HCT116 (cell line): Measurements from ENCODE around the gene EXOSC7. TPM values are rescaled to one million over a fixed set of nuclear protein-coding genes. Genes with fewer than 3 reads are reported as not detected.

Experiments used
- ATAC-seq: fragments of 200-7000 bp; cut with Tn5 transposase; 2 replicates; pipeline ENCODE4 v1.9.1; 2020; ENCODE audit warnings: mild to moderate bottlenecking, moderate library complexity
- BruUV-seq: library from RNA; stranded (reverse); fragments of 400-500 nt; replicated peaks from 2 replicates; lab custom pipeline; 2021; lab: Mats Ljungman, UMichigan
- CTCF ChIA-PET: fragments of 300-600 bp; sonication (Branson Sonifier 250); formaldehyde crosslinking; loops from one replicate; lab custom pipeline; 2021; ENCODE audit warnings: antibody characterized with exemption; lab: Charles Lee
- POLR2A ChIA-PET: fragments of 300-600, 350-600 bp; sonication (Branson Sonifier 250); formaldehyde crosslinking; loops from one replicate; lab custom pipeline; 2021; ENCODE audit warnings: antibody characterized with exemption; lab: Charles Lee
- RAD21 ChIA-PET, 2 experiments: fragments of 300-600 bp; sonication (Branson Sonifier 250); formaldehyde crosslinking; loops; one replicate each; lab custom pipeline; 2023; ENCODE audit warnings: low total read pairs in 2 of 2; ENCODE audit not compliant: uncharacterized antibody in 2 of 2, unreplicated experiment in 2 of 2, low non-redundant PET in 1 of 2; lab: Charles Lee
- DNase-seq: peaks from one replicate; pipeline ENCODE4 v3.0.0-alpha.2; 2010; ENCODE audit warnings: low read depth, low spot score
- H2AFZ ChIP-seq: fragments of 200-600 bp; shearing (Covaris generic), sonication (generic); 2 replicates; pipeline ENCODE4 v1.6.1; 2017; ENCODE audit warnings: low read depth, mixed run types, mixed read lengths, antibody characterized with exemption, low read length; ENCODE audit not compliant: poor library complexity, severe bottlenecking
- H3K27ac ChIP-seq: 2 replicates; pipeline ENCODE4 v1.5.1; 2012; ENCODE audit warnings: low read depth, low read length
- H3K27me3 ChIP-seq: fragments of 200-600 bp; sonication (generic); 2 replicates; pipeline ENCODE4 v1.6.1; 2016; ENCODE audit warnings: mixed run types, low read length, mixed read lengths; ENCODE audit not compliant: insufficient read depth
- H3K36me3 ChIP-seq, 2 experiments: fragments of 200-500 bp in 1 of 2; fragments of 200-600 bp in 1 of 2; sonication (Bioruptor generic) in 1 of 2; sonication (generic) in 1 of 2; 2 replicates each; pipeline versions ENCODE4 v1.5.1 to v1.6.1; 2014 to 2016; ENCODE audit warnings: low read length in 2 of 2, inconsistent platforms in 1 of 2, mixed read lengths in 1 of 2, mixed run types in 1 of 2; ENCODE audit not compliant: insufficient read depth in 2 of 2, control insufficient read depth in 1 of 2
- H3K4me1 ChIP-seq, 2 experiments: fragments of 200-600 bp in 1 of 2; sonication (generic) in 1 of 2; 2 replicates each; pipeline versions ENCODE4 v1.5.1 to v1.6.1; 2012 to 2017; ENCODE audit warnings: low read length in 2 of 2, inconsistent platforms in 1 of 2, mild to moderate bottlenecking in 1 of 2, mixed read lengths in 1 of 2, mixed run types in 1 of 2, moderate library complexity in 1 of 2; ENCODE audit not compliant: insufficient read depth in 2 of 2, control insufficient read depth in 1 of 2
- H3K4me2 ChIP-seq: fragments of 200-600 bp; sonication (generic); 2 replicates; pipeline ENCODE4 v1.6.1; 2017; ENCODE audit warnings: mixed run types, low read length, mixed read lengths
- H3K4me3 ChIP-seq, 2 experiments: fragments of 200-600 bp in 1 of 2; sonication (generic) in 1 of 2; replicated peaks in 1 of 2; 2 replicates each; pipeline ENCODE4 v1.5.1; 2011 to 2016; ENCODE audit warnings: low read length in 2 of 2, control low read depth in 1 of 2, low read depth in 1 of 2, mild to moderate bottlenecking in 1 of 2, mixed read lengths in 1 of 2, mixed run types in 1 of 2
- H3K79me2 ChIP-seq: fragments of 200-600 bp; sonication (generic); 2 replicates; pipeline ENCODE4 v1.6.1; 2017; ENCODE audit warnings: mild to moderate bottlenecking, mixed run types, low read length, moderate library complexity, mixed read lengths; ENCODE audit not compliant: insufficient read depth
- H3K9ac ChIP-seq: fragments of 200-600 bp; sonication (generic); 2 replicates; pipeline ENCODE4 v1.6.1; 2016; ENCODE audit warnings: low read length, mixed read lengths
- H3K9me2 ChIP-seq: fragments of 200-600 bp; sonication (generic), shearing (Covaris generic); 2 replicates; pipeline ENCODE4 v1.6.1; 2017; ENCODE audit warnings: mixed run types, mild to moderate bottlenecking, moderate library complexity; ENCODE audit not compliant: insufficient read depth
- H3K9me3 ChIP-seq, 2 experiments: fragments of 200-500 bp in 1 of 2; fragments of 200-600 bp in 1 of 2; sonication (Bioruptor generic) in 1 of 2; sonication (generic) in 1 of 2; 2 replicates each; pipeline ENCODE4 v1.6.1; 2014 to 2017; ENCODE audit warnings: low read length in 2 of 2, mixed read lengths in 2 of 2, inconsistent platforms in 1 of 2, low read depth in 1 of 2, mild to moderate bottlenecking in 1 of 2, mixed run types in 1 of 2, moderate library complexity in 1 of 2; ENCODE audit not compliant: control insufficient read depth in 1 of 2, insufficient read depth in 1 of 2
- H4K20me1 ChIP-seq: fragments of 200-600 bp; sonication (generic), shearing (Covaris generic); 2 replicates; pipeline ENCODE4 v1.6.1; 2017; ENCODE audit warnings: mixed run types, mild to moderate bottlenecking, moderate library complexity; ENCODE audit not compliant: insufficient read depth
- EGR1 ChIP-seq: IDR thresholded peaks from 2 replicates; pipeline ENCODE4 v1.6.1; 2012; ENCODE audit warnings: low read depth
- FOSL1 ChIP-seq: IDR thresholded peaks from 2 replicates; pipeline ENCODE4 v1.6.1; 2012; ENCODE audit warnings: low read depth
- MAX ChIP-seq: IDR thresholded peaks from 2 replicates; pipeline ENCODE4 v1.6.1; 2012
- REST ChIP-seq: IDR thresholded peaks from 2 replicates; pipeline ENCODE4 v1.6.1; 2012; ENCODE audit warnings: low read depth
- intact Hi-C: fragments of 100-400 bp; cut with micrococcal nuclease; formaldehyde crosslinking; loops from 2 replicates; pipeline ENCODE4 v1.10.0; 2022
- total RNA-seq: library from RNA; stranded (reverse); gene quantifications from one replicate; pipeline ENCODE4 v1.2.1, GENCODE V29; 2021; ENCODE audit not compliant: unreplicated experiment

Gene EXOSC7
- total RNA-seq, 1 experiment from 2014 or later, result 72.6 TPM

- no peak for TF ChIP-seq MAX
Observed at GRCh38 chr3:44989636-44990373, 13.8 kb downstream of the EXOSC7 start (continued).

- ATAC-seq, result no peak
- Histone ChIP-seq H4K20me1 (peaks cover 5% of the 10 kb centered on the region; the same call in 1 of the 2 replicates), H3K79me2 (peaks cover 90% of the 10 kb centered on the region), H3K9me3 (no peaks in the 10 kb centered on the region), H3K9me2 (no peaks in the 10 kb centered on the region), H3K4me3 (no peak overlapping the region), H3K4me2 (no peak overlapping the region), H2AFZ (no peak overlapping the region), H3K27ac (no peak overlapping the region), H3K36me3 (peaks cover 4 to 30% of the 10 kb centered on the region in 2 experiments; a peak in 3 of 4 replicates), H3K27me3 (no peaks in the 10 kb centered on the region), H3K9ac (no peak overlapping the region), H3K4me1 (peaks cover 26 to 30% of the 10 kb centered on the region in 2 experiments)
- intact Hi-C loops, result loop anchor here (10.0 kb wide), 1 partner anchor 457 kb away; no protein-coding TSS in a partner anchor
- ChIA-PET POLR2A (no interaction called here), CTCF (interaction anchor here (0.6 to 1.4 kb wide), 2 partner anchors 18 to 84 kb away, joined by 3 read pairs; no protein-coding TSS in a partner anchor), RAD21 (no interaction called here)
- DNase-seq, result no peak
- no TSS peak for BruUV-seq
- TF ChIP-seq REST (no peak), EGR1 (no peak), FOSL1 (no peak)
Observed at GRCh38 chr3:44991326-44991725, 15.3 kb downstream of the EXOSC7 start.
